NCI-H748 (cell line): ENCODE data around the gene ANKRD36B.
"Not testable (repeated sequence)": the region's sequence is repeated elsewhere in the genome, so short reads cannot be mapped to it uniquely, and the experiment has no call there.

Experiments
- DNase-seq: peaks from one replicate; lab custom pipeline; 2025; ENCODE audit not compliant: unreplicated experiment; lab: John Stamatoyannopoulos, UW

ANKRD36B gene

DNA sequence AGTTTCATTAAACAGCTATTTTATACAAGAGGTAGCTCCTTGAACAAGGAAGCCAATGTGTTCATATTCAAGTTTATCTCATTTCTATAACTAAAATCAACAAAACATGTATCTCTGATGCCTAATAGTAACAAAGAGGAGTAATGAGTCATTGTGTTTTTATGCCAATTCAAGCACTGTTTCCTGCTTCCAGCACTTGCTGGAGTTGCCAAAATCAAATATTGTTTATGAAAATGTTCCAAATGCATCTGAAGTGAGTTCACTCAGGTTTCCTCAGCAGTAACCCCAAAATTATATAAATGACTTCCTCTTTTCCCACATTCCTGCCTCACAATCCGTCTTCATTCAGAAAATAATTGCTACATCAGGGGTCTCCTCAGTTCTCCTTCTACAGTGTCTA is 39.2 kb downstream of the ANKRD36B start:
- not testable (repeated sequence) for DNase-seq

DNA sequence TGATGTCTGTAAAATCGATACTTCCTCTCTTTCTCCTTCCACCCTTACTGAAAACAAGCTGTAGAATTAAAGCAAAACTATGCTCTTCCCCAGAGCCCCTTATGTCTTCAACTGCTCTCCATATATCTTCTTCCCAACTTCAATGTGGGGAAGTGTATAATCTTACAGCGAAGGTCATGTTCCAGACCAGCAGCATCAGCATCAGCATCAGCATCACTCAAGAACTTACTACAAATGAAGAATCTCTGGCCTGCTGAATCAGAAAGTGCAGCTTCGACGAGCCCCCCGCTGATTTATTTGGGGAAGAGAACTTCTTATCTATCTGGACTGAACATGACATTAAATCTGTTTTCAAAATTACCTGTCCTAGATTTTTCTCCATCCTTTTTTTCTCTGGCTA is 40.6 kb downstream of the ANKRD36B start:
- DNase-seq, result not testable (repeated sequence)

DNA sequence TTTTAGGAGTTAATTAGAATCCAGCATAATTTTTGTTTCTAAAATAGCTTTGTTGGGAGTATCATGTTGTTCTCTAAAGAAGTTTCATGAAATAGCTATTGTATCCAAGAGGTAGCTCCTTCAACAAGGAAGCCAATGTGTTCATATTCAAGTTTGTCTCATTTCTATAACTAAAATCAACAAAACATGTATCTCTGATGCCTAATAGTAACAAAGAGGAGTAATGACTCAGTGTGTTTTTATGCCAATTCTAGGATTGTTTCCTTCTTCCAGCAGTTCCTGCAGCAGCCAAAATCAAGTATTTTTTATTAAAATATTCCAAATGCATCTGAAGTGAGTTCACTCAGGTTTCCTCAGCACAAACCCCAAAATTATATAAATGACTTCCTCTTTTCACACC is 41.1 kb downstream of the ANKRD36B start:
- DNase-seq, result not testable (repeated sequence)

DNA sequence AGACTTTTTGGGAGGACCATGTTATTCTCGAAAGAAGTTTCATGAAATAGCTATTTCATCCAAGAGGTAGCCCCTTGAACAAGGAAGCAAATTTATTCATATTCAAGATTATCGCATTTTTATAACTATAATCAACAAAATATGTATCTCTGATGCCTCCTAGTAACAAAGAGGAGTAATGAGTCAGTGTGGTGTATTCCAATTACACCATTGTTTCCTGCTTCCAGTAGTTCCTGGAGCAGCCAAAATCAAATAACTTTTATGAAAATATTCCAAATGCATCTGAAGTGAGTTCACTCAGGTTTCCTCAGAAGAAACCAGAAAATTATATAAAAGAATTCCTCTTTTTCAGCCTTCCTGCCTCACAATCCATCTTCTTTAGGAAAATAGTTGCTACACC is 43.0 kb downstream of the ANKRD36B start:
- DNase-seq, result no peak

DNA sequence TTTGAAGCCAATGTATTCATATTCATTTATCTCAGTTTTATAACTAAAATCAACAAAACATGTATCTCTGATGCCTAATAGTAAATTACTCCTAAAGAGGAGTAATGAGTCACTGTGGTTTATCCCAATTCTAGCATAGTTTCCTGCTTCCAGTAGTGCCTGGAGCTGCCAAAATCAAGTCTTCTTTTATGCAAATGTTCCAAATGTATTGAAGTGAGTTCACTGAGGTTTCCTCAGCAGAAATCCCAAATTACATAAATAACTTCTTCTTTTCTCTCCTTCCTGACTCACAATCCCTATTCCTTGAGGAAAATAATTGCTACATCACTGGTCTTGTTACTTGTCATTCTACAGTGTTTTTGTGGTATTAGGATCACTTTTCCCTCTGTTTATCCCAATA is 44.8 kb downstream of the ANKRD36B start:
- DNase-seq, result not testable (repeated sequence)

DNA sequence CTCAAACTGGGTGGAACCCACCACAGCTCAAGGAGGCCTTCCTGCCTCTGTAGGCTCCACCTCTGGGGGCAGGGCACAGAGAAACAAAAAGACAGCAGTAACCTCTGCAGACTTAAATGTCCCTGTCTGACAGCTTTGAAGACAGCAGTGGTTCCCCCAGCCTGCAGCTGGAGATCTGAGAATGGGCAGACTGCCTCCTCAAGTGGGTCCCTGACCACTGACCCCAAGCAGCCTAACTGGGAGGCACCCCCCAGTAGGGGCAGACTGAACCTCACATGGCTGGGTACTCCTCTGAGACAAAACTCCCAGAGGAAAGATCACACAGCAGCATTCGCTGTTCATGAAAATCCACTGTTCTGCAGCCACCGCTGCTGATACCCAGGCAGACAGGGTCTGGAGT is 63.8 kb downstream of the ANKRD36B start:
- not testable (repeated sequence) for DNase-seq

DNA sequence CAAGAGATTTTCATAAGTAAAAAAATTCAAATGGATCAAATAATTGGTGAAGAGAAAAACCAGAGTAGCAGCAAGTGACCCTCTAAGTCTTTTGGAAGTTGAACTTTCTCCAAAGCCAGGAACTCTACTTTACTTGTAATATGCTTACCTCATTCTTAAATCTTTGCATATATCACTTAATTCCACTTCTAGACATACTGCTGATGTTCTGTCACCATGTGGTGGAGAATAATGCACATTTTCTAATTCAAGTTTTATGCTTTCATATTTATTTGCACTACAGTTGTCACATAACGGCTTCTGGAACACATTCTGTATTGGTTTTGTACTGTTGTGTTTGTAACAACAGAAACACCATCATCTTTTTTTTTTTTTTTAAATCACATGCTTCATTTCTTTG is 65.9 kb downstream of the ANKRD36B start:
- not testable (repeated sequence) for DNase-seq

DNA sequence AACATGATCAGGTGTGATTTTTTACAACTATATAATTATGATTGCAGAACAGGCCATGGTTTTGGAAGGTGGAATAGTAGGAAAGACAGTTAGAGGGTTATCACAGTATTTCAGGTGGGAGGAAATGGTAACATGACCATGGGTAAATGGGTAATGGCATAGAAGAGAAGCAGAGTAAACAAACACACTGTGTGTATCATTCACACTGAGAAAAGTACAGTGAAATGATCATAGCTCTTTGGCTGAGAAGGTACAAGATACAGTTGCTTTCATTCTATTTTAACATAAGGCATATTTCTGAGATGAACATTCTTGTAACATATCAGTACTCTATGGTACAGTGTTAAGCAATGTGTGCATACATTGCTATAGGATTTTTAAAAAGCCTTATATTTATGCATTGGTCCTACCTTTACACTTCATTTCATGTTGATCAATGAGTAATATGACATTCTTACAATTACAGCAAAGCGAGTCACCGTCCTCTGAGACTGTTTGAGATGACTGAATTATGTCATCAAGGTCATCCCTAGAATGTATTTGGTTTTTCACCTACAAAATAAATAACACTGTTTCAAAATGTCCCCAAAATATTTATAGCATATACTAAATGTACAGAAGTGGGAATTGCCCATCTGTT is 66.6 kb downstream of the ANKRD36B start:
- DNase-seq, result not testable (repeated sequence)

DNA sequence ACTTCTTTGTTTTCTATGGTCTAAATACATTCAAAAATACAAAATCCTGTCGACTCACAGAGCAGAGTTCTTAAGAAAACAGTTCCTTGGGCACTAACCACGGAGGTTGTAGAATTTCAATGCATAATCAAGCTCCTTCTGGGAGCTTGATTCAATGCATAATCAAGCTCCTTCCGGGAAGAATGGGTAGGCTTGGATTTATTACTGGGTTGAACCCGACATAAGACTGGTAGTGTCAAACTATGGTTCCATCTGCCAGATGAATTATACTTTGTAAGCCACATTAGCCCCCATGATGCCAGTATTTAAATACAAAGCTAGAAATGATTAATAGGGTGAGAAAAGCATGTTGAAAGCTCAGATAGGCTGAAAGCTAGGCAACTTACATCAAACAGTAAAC is 94.0 kb downstream of the ANKRD36B start:
- not testable (repeated sequence) for DNase-seq

DNA sequence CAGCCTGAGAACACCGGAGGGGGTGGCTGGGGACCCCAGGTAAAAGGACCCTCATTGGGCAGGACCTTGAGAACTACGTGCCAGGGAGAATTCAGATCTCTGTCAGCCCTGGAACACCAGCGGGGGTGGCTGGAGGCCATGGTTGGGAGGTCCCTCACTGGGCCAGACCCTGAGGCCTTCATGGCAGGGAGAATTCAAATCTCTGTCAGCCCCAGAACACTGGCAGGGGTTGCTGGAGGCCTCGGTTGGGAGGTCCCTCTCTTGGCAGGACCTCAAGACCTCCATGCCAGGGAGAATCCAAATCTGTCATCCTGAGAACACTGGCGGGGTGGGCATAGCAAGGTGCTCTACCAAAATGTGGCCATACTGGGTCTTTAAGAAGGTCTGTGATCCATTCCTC is 99.5 kb downstream of the ANKRD36B start:
- not testable (repeated sequence) for DNase-seq
